ENCODE measurements around the gene ERI3. TPM values are rescaled to one million over a fixed set of nuclear protein-coding genes. Genes with fewer than 3 reads are reported as not detected.

Gene ERI3
- total and polyA plus RNA-seq, 9 of the 15 experiments (the other 6 are each of a cell fraction or from before 2014, with no cell fraction given), result 47.8 to 93.4 (median 67.2) TPM

- Histone ChIP-seq H2AFZ (ENCODE audit: low read depth, low read length) (no peak overlapping the region), H3K9me1 (ENCODE audit: control insufficient read depth, insufficient read depth, low read length) (peaks cover 4% of the 10 kb centered on the region), H3K27ac (ENCODE audit: extremely low read depth, low read depth, low read length) (no peak overlapping the region), H3K36me3 (ENCODE audit: control insufficient read depth, insufficient read depth, low read length) (peaks cover 17% of the 10 kb centered on the region), H3K4me3 (no peak overlapping the region), H3K9me3 (replicated peaks; ENCODE audit: control insufficient read depth, insufficient read depth, low read depth, low read length) (no peaks in the 10 kb centered on the region), H4K20me1 (replicated peaks; ENCODE audit: control insufficient read depth, insufficient read depth, low read length) (peaks cover 6% of the 10 kb centered on the region), H3K4me1 (replicated peaks in 1 of 2; ENCODE audit: control insufficient read depth in 2 of 2, insufficient read depth in 2 of 2, low read length in 2 of 2) (peaks cover 14 to 28% of the 10 kb centered on the region in 2 experiments; a peak in 4 of 5 replicates), H3K79me2 (ENCODE audit: control insufficient read depth, insufficient read depth, low read length) (no peaks in the 10 kb centered on the region), H3K4me2 (ENCODE audit: insufficient read depth, low read length) (no peak overlapping the region), H3K27me3 (ENCODE audit: control insufficient read depth in 2 of 2, insufficient read depth in 2 of 2, low read length in 2 of 2) (no peaks in the 10 kb centered on the region), H3K9ac (ENCODE audit: insufficient read depth in 1 of 2, low read depth in 2 of 2, low read length in 2 of 2) (no peak overlapping the region)
- 84% methylated on average over 5 of the region's 5 CpGs for WGBS (ENCODE audit: insufficient coverage, low coverage, missing lambda C conversion rate)
- DNase-seq (ENCODE audit: extremely low read depth in 1 of 4, low spot score in 3 of 4), result no peak
- FAIRE-seq, result no peak
- BruUV-seq (replicated peaks), result no TSS peak
- POLR2A ChIA-PET, result interaction anchor here (0.8 to 2.7 kb wide), 2 partner anchors 11 to 167 kb away, joined by 3 to 14 read pairs; no protein-coding TSS in a partner anchor
- CTCF ChIA-PET (ENCODE audit: low intra/inter-chr PET ratio), result interaction anchor here (0.6 kb wide), 1 partner anchor 359 kb away, joined by 3 read pairs; no protein-coding TSS in a partner anchor
- TF ChIP-seq CCNT2 (IDR thresholded peaks at IDR 0.05; ENCODE audit: borderline replicate concordance, extremely low read depth, insufficient read length, low read depth, low read length) (no peak), HCFC1 (IDR thresholded peaks at IDR 0.05; ENCODE audit: low read depth, low read length) (no peak), DEAF1 (CRISPR knock-in tag; IDR thresholded peaks at IDR 0.05) (no peak), SIRT6 (IDR thresholded peaks at IDR 0.05; ENCODE audit: low read depth, low read length) (no peak), HMGN3 (IDR thresholded peaks at IDR 0.05; ENCODE audit: borderline replicate concordance, extremely low read depth, insufficient read length, low read depth, low read length) (no peak)
- intact Hi-C loops (cut with micrococcal nuclease), result no loop called here
- ATAC-seq, result no peak
- in situ Hi-C loops (cut with MboI), result no loop called here
These were observed 119.2 kb downstream of the ERI3 start for GRCh38 chr1:44235808-44236207.
